ENCODE data around the gene BEX2.

DNA sequence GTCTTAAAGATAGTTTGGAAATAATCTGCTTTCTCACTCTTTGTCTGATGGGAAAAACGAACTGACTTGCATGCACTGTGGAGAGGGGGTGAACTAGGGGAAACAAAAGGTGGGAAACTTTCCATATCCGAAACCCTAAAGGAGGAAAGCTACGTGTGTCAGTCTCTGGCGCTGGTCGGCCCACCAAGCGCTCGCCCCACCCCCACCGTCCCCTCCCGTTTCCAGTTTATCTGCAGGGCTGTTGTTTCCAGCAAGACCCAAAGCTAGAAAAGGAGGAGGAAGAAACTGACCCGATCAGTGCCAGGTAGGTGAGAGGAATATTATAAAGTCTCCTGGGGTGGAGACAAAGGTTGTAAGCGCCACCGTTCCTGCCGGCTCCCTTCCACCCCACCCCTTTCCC, 46.1 kb upstream of the BEX2 start:
- TF ChIP-seq, protein P1, sequence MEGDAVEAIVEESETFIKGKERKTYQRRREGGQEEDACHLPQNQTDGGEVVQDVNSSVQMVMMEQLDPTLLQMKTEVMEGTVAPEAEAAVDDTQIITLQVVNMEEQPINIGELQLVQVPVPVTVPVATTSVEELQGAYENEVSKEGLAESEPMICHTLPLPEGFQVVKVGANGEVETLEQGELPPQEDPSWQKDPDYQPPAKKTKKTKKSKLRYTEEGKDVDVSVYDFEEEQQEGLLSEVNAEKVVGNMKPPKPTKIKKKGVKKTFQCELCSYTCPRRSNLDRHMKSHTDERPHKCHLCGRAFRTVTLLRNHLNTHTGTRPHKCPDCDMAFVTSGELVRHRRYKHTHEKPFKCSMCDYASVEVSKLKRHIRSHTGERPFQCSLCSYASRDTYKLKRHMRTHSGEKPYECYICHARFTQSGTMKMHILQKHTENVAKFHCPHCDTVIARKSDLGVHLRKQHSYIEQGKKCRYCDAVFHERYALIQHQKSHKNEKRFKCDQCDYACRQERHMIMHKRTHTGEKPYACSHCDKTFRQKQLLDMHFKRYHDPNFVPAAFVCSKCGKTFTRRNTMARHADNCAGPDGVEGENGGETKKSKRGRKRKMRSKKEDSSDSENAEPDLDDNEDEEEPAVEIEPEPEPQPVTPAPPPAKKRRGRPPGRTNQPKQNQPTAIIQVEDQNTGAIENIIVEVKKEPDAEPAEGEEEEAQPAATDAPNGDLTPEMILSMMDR (IDR thresholded peaks at IDR 0.05; ENCODE audit: low read depth, low read length): no peak
- no peak for TF ChIP-seq EZH2phosphoT487 (IDR thresholded peaks at IDR 0.05; ENCODE audit: low read depth)
